HG02571 (cell line): ENCODE measurements around the gene CD55.
"Not testable (repeated sequence)": the region's sequence is repeated elsewhere in the genome, so short reads cannot be mapped to it uniquely, and the experiment has no call there.

Source experiments
- ATAC-seq: cut with Tn5 transposase; IDR thresholded peaks from one replicate; pipeline ENCODE4 v1.9.1; 2021; ENCODE audit warnings: mild to moderate bottlenecking, moderate library complexity; ENCODE audit not compliant: unreplicated experiment

The CD55 gene

GRCh38 chr1:207305489-207305873 is 16.0 kb upstream of the CD55 start:
- no peak for ATAC-seq

- ATAC-seq: no peak
Observed at GRCh38 chr1:207306023-207306422, 15.5 kb upstream of the CD55 start.

GRCh38 chr1:207306603-207307002 is 14.9 kb upstream of the CD55 start:
- no peak for ATAC-seq

GRCh38 chr1:207308451-207309190 is 12.9 kb upstream of the CD55 start:
- ATAC-seq: no peak

GRCh38 chr1:207309745-207310273 is 11.7 kb upstream of the CD55 start:
- no peak for ATAC-seq

- ATAC-seq: no peak
Observed at GRCh38 chr1:207311888-207312603, 9.4 kb upstream of the CD55 start.

- no peak for ATAC-seq
Observed at GRCh38 chr1:207312604-207312920, 8.9 kb upstream of the CD55 start.

GRCh38 chr1:207313131-207313530 is 8.3 kb upstream of the CD55 start:
- no peak for ATAC-seq

- ATAC-seq: no peak
Observed at GRCh38 chr1:207314816-207315215, 6.7 kb upstream of the CD55 start.

- ATAC-seq: no peak
Observed at GRCh38 chr1:207315435-207315834, 6.0 kb upstream of the CD55 start.

- ATAC-seq: no peak
Observed at GRCh38 chr1:207316141-207316540, 5.3 kb upstream of the CD55 start.

- no peak for ATAC-seq
Observed at GRCh38 chr1:207316622-207317391, 4.7 kb upstream of the CD55 start.

GRCh38 chr1:207317561-207317960 is 3.9 kb upstream of the CD55 start:
- ATAC-seq: no peak

- no peak for ATAC-seq
Observed at GRCh38 chr1:207318072-207318619, 3.3 kb upstream of the CD55 start.

- no peak for ATAC-seq
Observed at GRCh38 chr1:207319199-207319598, 2.3 kb upstream of the CD55 start.

GRCh38 chr1:207320105-207320504 is 1.4 kb upstream of the CD55 start:
- ATAC-seq: not testable (repeated sequence)

GRCh38 chr1:207321790-207322645 is 540 bp downstream of the CD55 start:
- ATAC-seq: peak; percentile 32

GRCh38 chr1:207323425-207324225 is 2.1 kb downstream of the CD55 start:
- ATAC-seq: no peak

GRCh38 chr1:207328004-207328403 is 6.5 kb downstream of the CD55 start:
- no peak for ATAC-seq
